NT2/D1 (cell line): ENCODE measurements around the gene TK1.

Experiments
- DNase-seq: peaks from one replicate; pipeline ENCODE4 v3.0.0-alpha.2; 2011; ENCODE audit warnings: low read depth, low spot score
- H3K27me3 ChIP-seq: 2 replicates; pipeline ENCODE4 v1.6.0; 2011; ENCODE audit warnings: mild to moderate bottlenecking; ENCODE audit not compliant: insufficient read length, insufficient read depth
- H3K36me3 ChIP-seq: 2 replicates; pipeline ENCODE4 v1.6.1; 2011; ENCODE audit warnings: mild to moderate bottlenecking, low read length, mixed read lengths; ENCODE audit not compliant: insufficient read depth, insufficient read length
- H3K4me1 ChIP-seq: 2 replicates; pipeline ENCODE4 v1.5.1; 2011; ENCODE audit not compliant: insufficient read depth, insufficient read length
- H3K4me3 ChIP-seq: 2 replicates; pipeline ENCODE4 v1.5.1; 2011; ENCODE audit warnings: low read depth; ENCODE audit not compliant: insufficient read length
- H3K9ac ChIP-seq: 2 replicates; pipeline ENCODE4 v1.6.0; 2011; ENCODE audit warnings: low read depth; ENCODE audit not compliant: insufficient read length
- H3K9me3 ChIP-seq: 2 replicates; pipeline ENCODE4 v1.5.1; 2011; ENCODE audit warnings: mild to moderate bottlenecking, low read length; ENCODE audit not compliant: insufficient read depth
- SUZ12 ChIP-seq: IDR thresholded peaks from 2 replicates; pipeline ENCODE4 v1.6.1; 2011; ENCODE audit not compliant: insufficient read length, insufficient read depth; ENCODE audit errors: extremely low read depth
- YY1 ChIP-seq: IDR thresholded peaks from 2 replicates; pipeline ENCODE4 v1.6.1; 2011; ENCODE audit not compliant: insufficient read length, insufficient read depth
- ZNF274 ChIP-seq: IDR thresholded peaks from 2 replicates; pipeline ENCODE4 v1.6.1; 2011; ENCODE audit warnings: mild to moderate bottlenecking, low read depth, low read length

The TK1 gene

DNA sequence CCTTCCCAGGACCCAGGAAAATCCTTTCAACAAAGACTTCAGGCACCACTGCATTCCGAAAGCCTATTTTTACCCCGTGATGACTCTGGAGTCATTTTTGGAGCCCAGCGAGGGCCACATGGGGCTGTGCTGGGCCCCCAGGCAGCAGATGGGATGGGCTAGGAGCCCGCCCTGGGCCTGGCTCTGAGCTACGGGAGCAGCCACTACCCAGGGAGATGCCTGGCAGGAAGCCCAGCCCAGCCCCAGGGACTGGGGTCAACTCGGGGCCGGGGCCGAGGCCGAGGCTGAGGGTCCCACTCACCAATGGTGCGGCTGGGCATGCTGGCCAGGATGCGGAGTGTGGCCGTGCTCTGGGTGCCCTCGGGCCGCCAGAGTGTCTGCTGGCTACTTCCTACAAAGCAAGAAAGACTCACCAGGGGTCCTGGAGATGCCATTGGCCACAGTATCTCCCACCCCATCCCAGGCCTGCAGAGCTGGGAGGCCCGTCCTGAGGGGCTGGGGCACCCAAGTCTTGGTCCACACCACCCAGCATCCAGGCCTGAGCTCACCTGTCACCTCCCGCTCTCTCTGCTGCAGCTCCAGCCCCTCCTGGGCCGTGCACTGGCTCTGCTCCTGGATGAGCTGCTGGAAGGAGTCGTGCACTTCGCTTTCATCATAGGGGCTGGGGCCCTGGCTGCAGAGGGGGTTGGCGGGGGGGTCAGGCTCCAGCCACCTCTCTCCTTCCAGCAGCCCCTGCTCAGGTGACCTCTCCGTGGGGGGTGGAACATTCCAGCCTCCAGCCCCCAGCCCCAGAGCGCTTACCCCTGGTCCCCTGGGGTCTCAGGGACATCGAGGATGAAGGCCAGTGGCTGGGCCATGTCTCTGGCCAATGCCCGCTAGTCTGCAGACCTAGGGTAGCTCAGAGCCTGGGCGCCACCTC lies 60.6 kb downstream of the TK1 start:
- peaks cover 52% of the 10 kb centered on the region for H3K36me3 ChIP-seq
- H3K4me3 ChIP-seq: peak overlapping the region; percentile 2
- H3K4me1 ChIP-seq: peaks cover 40% of the 10 kb centered on the region

DNA sequence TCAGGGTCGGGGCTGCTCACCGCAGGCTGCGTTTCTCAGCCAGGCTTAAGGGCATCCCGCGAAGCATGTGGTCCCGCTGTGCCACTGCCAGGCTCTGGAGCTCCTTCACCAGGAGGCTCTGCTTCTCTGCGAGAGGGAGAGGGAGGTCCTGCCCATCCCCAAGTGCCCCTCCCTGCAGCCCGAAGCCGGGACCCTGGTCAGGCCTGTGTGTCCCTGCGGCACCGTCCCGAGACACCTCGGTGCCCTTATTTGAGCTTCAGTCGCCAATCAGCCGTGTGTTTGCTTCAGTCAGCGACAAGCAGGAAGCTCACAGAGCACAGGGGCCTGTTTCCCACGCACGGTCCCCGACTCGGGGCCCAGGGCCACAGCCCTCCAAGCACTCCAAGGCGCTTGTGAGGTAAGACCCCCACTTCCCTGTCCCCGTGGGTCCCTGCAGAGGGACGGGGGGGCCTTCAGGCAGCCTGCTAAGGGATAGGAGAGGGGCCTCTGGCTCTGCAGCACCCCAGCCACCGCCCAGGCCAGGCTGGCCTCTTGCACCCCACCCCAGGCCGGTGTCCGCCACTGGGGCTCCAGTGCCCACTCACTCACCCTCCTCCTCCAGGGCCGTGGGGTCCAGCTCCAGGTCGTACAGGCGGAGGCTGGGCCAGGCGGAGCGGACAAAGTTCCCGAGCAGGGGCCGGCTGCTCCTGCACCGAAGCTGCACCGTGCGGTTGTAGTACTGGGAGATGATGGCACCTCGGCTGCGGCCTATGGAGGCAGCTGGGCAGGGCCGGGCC lies 61.5 kb downstream of the TK1 start:
- H3K9me3 ChIP-seq: no peaks in the 10 kb centered on the region
- H3K9ac ChIP-seq: peak overlapping the region; percentile 63
- H3K4me1 ChIP-seq: peaks cover 37% of the 10 kb centered on the region
- no peak for TF ChIP-seq SUZ12
- TF ChIP-seq ZNF274: no peak
- no peak for DNase-seq
- H3K4me3 ChIP-seq: no peak overlapping the region
- H3K36me3 ChIP-seq: peaks cover 61% of the 10 kb centered on the region
- H3K27me3 ChIP-seq: no peaks in the 10 kb centered on the region

More for the DNA sequence above, 60.6 kb downstream of the TK1 start:
- H3K9me3 ChIP-seq: no peaks in the 10 kb centered on the region
- H3K9ac ChIP-seq: peak overlapping the region; percentile 87
- TF ChIP-seq YY1 (no peak), SUZ12 (no peak), ZNF274 (no peak)
- peaks cover 9% of the 10 kb centered on the region for H3K27me3 ChIP-seq
- no peak for DNase-seq

DNA sequence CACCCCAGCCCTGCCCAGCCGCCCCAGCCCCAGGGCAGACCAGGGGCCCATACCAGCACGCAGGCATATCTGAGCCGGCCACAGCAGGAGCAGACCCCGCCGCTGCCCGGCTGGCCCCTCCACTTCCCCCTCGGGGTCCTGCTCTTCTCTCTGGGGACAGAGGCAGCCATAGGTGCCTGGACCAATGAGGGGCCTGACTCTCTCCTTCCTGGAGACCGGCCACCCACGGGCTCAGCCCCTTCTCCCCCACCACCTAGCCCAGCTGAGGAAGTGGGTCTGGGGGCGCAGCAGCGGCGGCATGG lies 62.1 kb downstream of the TK1 start:
- Histone ChIP-seq H3K27me3 (no peaks in the 10 kb centered on the region), H3K9me3 (no peaks in the 10 kb centered on the region), H3K4me1 (peaks cover 34% of the 10 kb centered on the region), H3K36me3 (peaks cover 62% of the 10 kb centered on the region), H3K4me3 (no peak overlapping the region), H3K9ac (peak overlapping the region; percentile 63)
- no peak for DNase-seq
- TF ChIP-seq YY1 (no peak), ZNF274 (no peak), SUZ12 (no peak)
